Progenitor cell of endocrine pancreas (in vitro differentiated cells): ENCODE measurements around the gene DCTN3. TPM values are rescaled to one million over a fixed set of nuclear protein-coding genes. Genes with fewer than 3 reads are reported as not detected.

Experiments used
- DNase-seq: peaks from one replicate; pipeline ENCODE4 v3.0.0; 2021; ENCODE audit warnings: low spot score; ENCODE audit not compliant: unreplicated experiment
- H3K27ac Mint-ChIP-seq: 2 replicates; pipeline ENCODE4 v1.8.0; 2021; ENCODE audit warnings: mild to moderate bottlenecking, moderate library complexity, mixed read lengths
- H3K27me3 Mint-ChIP-seq: 2 replicates; pipeline ENCODE4 v1.8.0; 2021; ENCODE audit warnings: mixed read lengths
- H3K36me3 Mint-ChIP-seq: 2 replicates; pipeline ENCODE4 v1.8.0; 2022; ENCODE audit warnings: mixed read lengths; ENCODE audit not compliant: insufficient read depth
- H3K4me1 Mint-ChIP-seq: 2 replicates; pipeline ENCODE4 v1.8.0; 2021; ENCODE audit warnings: low read depth, mixed read lengths
- H3K4me3 Mint-ChIP-seq: 2 replicates; pipeline ENCODE4 v1.8.0; 2021; ENCODE audit warnings: low read depth, mild to moderate bottlenecking, moderate library complexity, mixed read lengths
- H3K9me3 Mint-ChIP-seq: 2 replicates; pipeline ENCODE4 v1.8.0; 2021; ENCODE audit warnings: low read depth, mixed read lengths
- CTCF ChIP-seq: fragments of 200-600 bp; sonication (generic); IDR thresholded peaks from one replicate; pipeline ENCODE4 v1.5.0; 2021; ENCODE audit warnings: antibody characterized with exemption, mild to moderate bottlenecking; ENCODE audit not compliant: unreplicated experiment
- total RNA-seq: library from RNA; stranded (reverse); gene quantifications from 2 replicates; pipeline ENCODE4 v1.2.1, GENCODE V29; 2021

The DCTN3 gene
- total RNA-seq, 1 donor from 2014 or later = 101 TPM

DNA sequence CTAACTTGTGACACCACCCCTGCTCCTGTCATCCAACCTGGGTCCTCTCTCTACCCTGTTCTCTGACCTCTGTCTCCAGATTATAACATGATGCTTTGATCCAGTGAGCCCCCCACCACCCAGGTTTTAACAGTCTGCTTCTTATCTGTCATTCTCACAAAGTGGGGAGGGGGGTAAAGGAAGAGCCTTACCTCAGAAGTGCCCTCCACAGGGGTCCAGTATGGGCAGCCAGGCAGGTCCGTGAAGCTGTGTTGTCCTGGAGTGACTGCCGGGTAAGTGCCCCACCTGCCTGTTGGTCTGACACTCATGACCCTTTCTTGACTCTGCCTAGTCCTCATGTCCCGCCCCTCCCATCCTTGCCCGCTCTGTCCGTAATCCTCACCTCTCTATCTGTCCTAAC is 35.1 kb upstream of the DCTN3 start:
- H3K4me1 Mint-ChIP-seq = peaks cover 27% of the 10 kb centered on the region

GRCh38 chr9:34654323-34655051 is 34.2 kb upstream of the DCTN3 start:
- no peak for TF ChIP-seq CTCF
- H3K36me3 Mint-ChIP-seq = peaks cover under 1% of the 10 kb centered on the region
- DNase-seq = no peak
- peaks cover 27% of the 10 kb centered on the region for H3K4me1 Mint-ChIP-seq
- no peaks in the 10 kb centered on the region for H3K9me3 Mint-ChIP-seq
- H3K27ac Mint-ChIP-seq = no peak overlapping the region
- no peaks in the 10 kb centered on the region for H3K27me3 Mint-ChIP-seq
- no peak overlapping the region for H3K4me3 Mint-ChIP-seq

More for the DNA sequence above, 35.1 kb upstream of the DCTN3 start:
- Mint-ChIP-seq H3K27ac (no peak overlapping the region), H3K27me3 (no peaks in the 10 kb centered on the region), H3K4me3 (no peak overlapping the region), H3K36me3 (no peaks in the 10 kb centered on the region), H3K9me3 (no peaks in the 10 kb centered on the region)
- DNase-seq = no peak
- TF ChIP-seq CTCF = no peak

- Mint-ChIP-seq H3K36me3 (peaks cover 6% of the 10 kb centered on the region), H3K27ac (peak overlapping the region; percentile 51), H3K4me1 (peaks cover 27% of the 10 kb centered on the region), H3K9me3 (no peaks in the 10 kb centered on the region), H3K4me3 (peak overlapping the region; percentile 20), H3K27me3 (no peaks in the 10 kb centered on the region)
- TF ChIP-seq CTCF = no peak
- DNase-seq = no peak
Measured at GRCh38 chr9:34653151-34654072, 33.1 kb upstream of the DCTN3 start.

GRCh38 chr9:34652602-34653000 is 32.3 kb upstream of the DCTN3 start:
- no peaks in the 10 kb centered on the region for H3K9me3 Mint-ChIP-seq
- peaks cover 34% of the 10 kb centered on the region for H3K4me1 Mint-ChIP-seq
- peaks cover 8% of the 10 kb centered on the region for H3K36me3 Mint-ChIP-seq
- H3K27me3 Mint-ChIP-seq = no peaks in the 10 kb centered on the region
- TF ChIP-seq CTCF = no peak
- peak overlapping the region; percentile 51 for H3K27ac Mint-ChIP-seq
- H3K4me3 Mint-ChIP-seq = peak overlapping the region; percentile 66
- DNase-seq = no peak

DNA sequence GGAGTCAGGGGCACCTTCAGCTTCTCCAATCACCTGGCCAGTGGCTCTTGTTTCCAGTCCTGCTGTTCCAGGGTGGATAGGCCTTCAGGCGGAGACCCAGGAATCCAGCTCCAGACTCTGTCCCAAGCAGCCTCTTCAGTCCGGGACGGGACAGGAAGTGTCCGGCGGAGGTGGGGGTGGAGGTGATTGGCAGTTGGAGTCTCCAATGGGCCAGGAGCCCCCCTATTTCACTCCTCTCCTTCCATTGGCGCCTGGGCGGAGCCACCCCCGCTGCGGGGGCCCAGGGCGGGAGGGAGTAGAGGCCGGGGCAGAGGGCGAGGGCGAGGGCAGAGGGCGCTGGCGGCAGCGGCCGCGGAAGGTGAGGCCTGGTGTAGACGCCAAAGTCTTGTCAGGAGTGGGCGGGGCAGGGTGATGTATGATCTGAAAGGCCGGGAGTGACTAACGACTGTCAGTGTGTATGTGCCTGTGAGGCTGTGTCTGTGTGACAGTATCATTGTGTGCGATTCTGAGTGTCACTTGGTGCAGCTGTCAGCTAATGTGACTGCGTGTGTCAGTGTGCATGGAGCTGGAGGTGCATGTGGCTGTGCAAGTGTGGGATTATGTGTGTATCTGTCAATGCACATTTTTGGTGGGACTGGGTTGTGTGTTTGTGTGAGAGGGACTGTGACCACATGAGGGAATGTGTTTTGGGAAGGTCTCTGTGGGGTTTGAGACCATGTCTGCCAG is 31.7 kb upstream of the DCTN3 start, which contains the start of gene IL11RA:
Gene IL11RA (plus strand): TSS at position 310 of the 726 bp plus-strand sequence. CDS start 3,033 bp downstream, outside the sequence.
- Mint-ChIP-seq H3K36me3 (peaks cover 8% of the 10 kb centered on the region), H3K9me3 (no peaks in the 10 kb centered on the region), H3K27ac (peak within 1 kb of the TSS; percentile 85), H3K4me1 (peaks cover 40% of the 10 kb centered on the region), H3K27me3 (no peaks in the 10 kb centered on the region), H3K4me3 (peak within 1 kb of the TSS; percentile 66)
- peak; percentile 40 for DNase-seq
- TF ChIP-seq CTCF = no peak
